ENCODE data around the gene ALK. TPM values are rescaled to one million over a fixed set of nuclear protein-coding genes. Genes with fewer than 3 reads are reported as not detected.

Gene ALK
- total and polyA plus RNA-seq, 7 donors, result 0.31 to 2.9 (median 1.2) TPM; not detected in 1

GRCh38 chr2:29262681-29263260 lies 658.6 kb downstream of the ALK start:
- Histone ChIP-seq H3K27me3 (no peaks in the 10 kb centered on the region), H3K4me1 (no peaks in the 10 kb centered on the region), H3K27ac (no peak overlapping the region), H3K36me3 (no peaks in the 10 kb centered on the region), H3K9me3 (no peaks in the 10 kb centered on the region), H3K4me3 (no peak overlapping the region)
- WGBS, 2 donors, result 50 to 66% methylated on average over 7 of the region's 7 CpGs
- DNase-seq, result peak; percentile 14
- intact Hi-C loops (cut with DNase I), result no loop called here
- no peak for TF ChIP-seq CTCF (IDR thresholded peaks at IDR 0.05)
- TF ChIP-seq POLR2AphosphoS5 (IDR thresholded peaks at IDR 0.05), result no peak
- TF ChIP-seq EP300 (IDR thresholded peaks at IDR 0.05), result no peak
- no peak for TF ChIP-seq POLR2A (IDR thresholded peaks at IDR 0.05)

DNA sequence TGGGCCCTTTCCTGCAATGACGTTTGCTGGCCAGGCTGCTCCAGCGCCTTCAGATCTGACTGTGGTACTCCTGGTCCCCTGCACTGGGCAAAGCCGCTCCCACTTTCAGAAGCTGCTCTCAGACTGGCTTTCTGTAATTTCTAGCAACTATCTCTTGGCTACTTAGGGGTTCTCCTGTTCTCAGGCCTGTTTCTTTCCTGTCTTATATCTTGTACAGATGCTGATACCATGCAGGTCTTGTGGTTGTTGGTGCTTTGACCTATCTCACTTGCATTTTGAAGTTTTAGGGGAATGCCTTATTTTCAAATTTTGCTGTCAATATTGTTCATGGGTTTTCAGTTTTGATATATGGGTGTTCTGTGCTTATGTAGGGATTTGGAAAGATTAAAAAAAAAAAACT lies 660.4 kb downstream of the ALK start:
- intact Hi-C loops (cut with DNase I), result no loop called here
- H3K27ac ChIP-seq, result no peak overlapping the region
- peak; percentile 46 for DNase-seq
- no peak overlapping the region for H3K4me3 ChIP-seq
- H3K9me3 ChIP-seq, result no peaks in the 10 kb centered on the region
- no peaks in the 10 kb centered on the region for H3K27me3 ChIP-seq
- WGBS, 2 donors, result 81 to 85% methylated on average over 3 of the region's 3 CpGs
- no peaks in the 10 kb centered on the region for H3K36me3 ChIP-seq
- H3K4me1 ChIP-seq, result no peaks in the 10 kb centered on the region
- TF ChIP-seq POLR2A (IDR thresholded peaks at IDR 0.05) (no peak), EP300 (IDR thresholded peaks at IDR 0.05) (no peak), POLR2AphosphoS5 (IDR thresholded peaks at IDR 0.05) (no peak), CTCF (IDR thresholded peaks at IDR 0.05) (no peak)

DNA sequence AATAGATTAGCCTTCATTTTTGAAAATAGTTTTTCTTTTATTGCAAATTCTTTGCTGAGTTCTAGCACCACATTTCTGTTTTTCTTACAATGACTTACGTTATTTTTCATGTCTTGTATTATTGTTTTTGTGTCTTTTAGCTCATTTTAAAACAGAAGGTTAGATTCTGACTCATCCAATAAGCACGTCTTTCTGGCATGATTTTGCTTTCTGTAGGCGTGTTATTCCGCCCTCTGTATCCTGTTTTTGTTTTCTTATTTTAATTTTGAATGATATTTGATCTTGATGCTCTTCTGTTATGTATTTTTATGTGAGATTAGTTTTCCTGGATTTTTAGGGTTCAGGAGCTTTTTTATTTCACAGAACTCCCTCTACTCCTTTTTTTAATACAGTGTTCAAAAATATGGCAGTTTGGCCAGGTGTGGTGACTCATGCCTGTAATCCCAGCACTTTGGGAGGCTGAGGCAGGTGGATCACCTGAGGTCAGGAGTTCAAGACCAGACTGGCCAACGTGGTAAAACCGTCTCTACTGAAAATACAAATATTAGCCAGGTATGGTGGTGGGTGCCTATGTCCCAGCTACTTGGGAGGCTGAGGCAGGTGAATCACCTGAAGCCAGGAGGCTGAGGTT lies 661.1 kb downstream of the ALK start:
- Histone ChIP-seq H3K4me1 (no peaks in the 10 kb centered on the region), H3K9me3 (no peaks in the 10 kb centered on the region), H3K36me3 (no peaks in the 10 kb centered on the region), H3K27me3 (no peaks in the 10 kb centered on the region), H3K27ac (no peak overlapping the region), H3K4me3 (no peak overlapping the region)
- 68 to 77% methylated on average over 6 of the region's 6 CpGs for WGBS, 2 donors
- intact Hi-C loops (cut with DNase I), result no loop called here
- DNase-seq, result peak; percentile 18
- TF ChIP-seq CTCF (IDR thresholded peaks at IDR 0.05) (no peak), POLR2AphosphoS5 (IDR thresholded peaks at IDR 0.05) (no peak), EP300 (IDR thresholded peaks at IDR 0.05) (no peak), POLR2A (IDR thresholded peaks at IDR 0.05) (no peak)

- intact Hi-C loops (cut with DNase I), result no loop called here
- Histone ChIP-seq H3K36me3 (no peaks in the 10 kb centered on the region), H3K27me3 (no peaks in the 10 kb centered on the region), H3K9me3 (no peaks in the 10 kb centered on the region), H3K4me3 (no peak overlapping the region), H3K27ac (no peak overlapping the region), H3K4me1 (no peaks in the 10 kb centered on the region)
- no peak for DNase-seq
- 61 to 71% methylated on average over 4 of the region's 4 CpGs for WGBS, 2 donors
- TF ChIP-seq EP300 (IDR thresholded peaks at IDR 0.05) (no peak), POLR2AphosphoS5 (IDR thresholded peaks at IDR 0.05) (no peak), CTCF (IDR thresholded peaks at IDR 0.05) (no peak), POLR2A (IDR thresholded peaks at IDR 0.05) (no peak)
Measured at GRCh38 chr2:29259221-29259620, 662.2 kb downstream of the ALK start.

All from sigmoid colon (tissue), 7 donors.